H1 (cell line): ENCODE data around the gene MCF2L. TPM values are rescaled to one million over a fixed set of nuclear protein-coding genes. Genes with fewer than 3 reads are reported as not detected.

Experiments used
- CTCF ChIA-PET: fragments of 300-600 bp; sonication (Branson Sonifier 250); formaldehyde crosslinking; loops from one replicate; lab custom pipeline; 2021; ENCODE audit not compliant: partially characterized antibody; lab: Charles Lee
- POLR2A ChIA-PET: fragments of 300-600 bp; sonication (Branson Sonifier 250); formaldehyde crosslinking; loops from one replicate; lab custom pipeline; 2021; ENCODE audit warnings: inconsistent platforms; ENCODE audit not compliant: partially characterized antibody; lab: Charles Lee
- DNase-seq, 2 experiments: peaks; one replicate each; pipeline versions ENCODE4 v3.0.0 to v3.0.0-alpha.2; 2010 to 2022; ENCODE audit warnings: low spot score in 2 of 2, low read depth in 1 of 2, mixed read lengths in 1 of 2
- FAIRE-seq: peaks from 2 replicates; lab custom pipeline; 2011; peaks lifted over from hg19 to GRCh38; lab: Jason Lieb, UNC
- H2AFZ ChIP-seq: 2 replicates; pipeline ENCODE4 v1.8.1; 2012; ENCODE audit warnings: low read length, inconsistent platforms
- H2AK5ac ChIP-seq: 2 replicates; pipeline ENCODE4 v1.6.1; 2013; ENCODE audit warnings: low read depth, low read length
- H2BK120ac ChIP-seq: replicated peaks from 2 replicates; pipeline ENCODE3; 2013; ENCODE audit warnings: low read depth, low read length, inconsistent platforms
- H2BK12ac ChIP-seq: 2 replicates; pipeline ENCODE4 v1.6.1; 2013; ENCODE audit warnings: low read depth, low read length
- H2BK15ac ChIP-seq: 2 replicates; pipeline ENCODE4 v1.6.1; 2013; ENCODE audit warnings: low read length
- H2BK20ac ChIP-seq: 2 replicates; pipeline ENCODE4 v1.6.1; 2013; ENCODE audit warnings: low read length
- H2BK5ac ChIP-seq: 2 replicates; pipeline ENCODE4 v1.6.1; 2013; ENCODE audit warnings: low read depth, low read length
- H3K14ac ChIP-seq: 2 replicates; pipeline ENCODE4 v1.6.1; 2013; ENCODE audit warnings: inconsistent platforms; ENCODE audit not compliant: insufficient read length
- H3K18ac ChIP-seq: 2 replicates; pipeline ENCODE4 v1.6.1; 2013; ENCODE audit warnings: low read length; ENCODE audit errors: extremely low read depth
- H3K23ac ChIP-seq: 2 replicates; pipeline ENCODE4 v1.6.1; 2013; ENCODE audit warnings: inconsistent platforms; ENCODE audit not compliant: insufficient read length
- H3K23me2 ChIP-seq: 2 replicates; pipeline ENCODE4 v1.6.1; 2013; ENCODE audit warnings: low read depth, low read length
- H3K27ac ChIP-seq: 2 replicates; pipeline ENCODE4 v1.6.1; 2011; ENCODE audit warnings: low read depth, low read length, inconsistent platforms
- H3K27me3 ChIP-seq, 4 experiments: replicated peaks in 1 of 4; 1 replicate in 1 of 4; 2 replicates in 3 of 4; pipeline versions ENCODE4 v1.6.1 to v1.8.1; 2011 to 2013; ENCODE audit warnings: low read length in 3 of 4, mild to moderate bottlenecking in 3 of 4, inconsistent platforms in 2 of 4, mixed read lengths in 2 of 4, moderate library complexity in 1 of 4; ENCODE audit not compliant: control insufficient read depth in 3 of 4, insufficient read depth in 3 of 4; ENCODE audit errors: extremely low read depth in 1 of 4
- H3K36me3 ChIP-seq, 4 experiments: 2 replicates each; pipeline versions ENCODE4 v1.6.1 to v1.8.1; 2011 to 2013; ENCODE audit warnings: mild to moderate bottlenecking in 4 of 4, low read length in 3 of 4, moderate library complexity in 2 of 4, control low read depth in 1 of 4, inconsistent platforms in 1 of 4; ENCODE audit not compliant: insufficient read depth in 4 of 4, control insufficient read depth in 2 of 4
- H3K4ac ChIP-seq: replicated peaks from 2 replicates; pipeline ENCODE3; 2013; ENCODE audit warnings: low read length, low read depth, mixed read lengths, inconsistent platforms; ENCODE audit not compliant: insufficient read length
- H3K4me1 ChIP-seq, 4 experiments: replicated peaks in 1 of 4; 1 replicate in 1 of 4; 2 replicates in 3 of 4; pipeline versions ENCODE4 v1.6.1 to v1.8.1; 2011 to 2013; ENCODE audit warnings: low read length in 3 of 4, inconsistent platforms in 2 of 4, mixed read lengths in 1 of 4; ENCODE audit not compliant: insufficient read depth in 4 of 4, control insufficient read depth in 3 of 4
- H3K4me2 ChIP-seq, 2 experiments: 2 replicates each; pipeline versions ENCODE4 v1.6.1 to v1.8.1; 2011 to 2013; ENCODE audit warnings: low read depth in 2 of 2, low read length in 2 of 2, control low read depth in 1 of 2, inconsistent platforms in 1 of 2, mild to moderate bottlenecking in 1 of 2; ENCODE audit not compliant: insufficient read depth in 1 of 2
- H3K4me3 ChIP-seq, 4 experiments: fragments of 200-600, 300-600 bp in 1 of 4; sonication (generic), shearing (Covaris generic), sonication (Bioruptor Twin) in 1 of 4; 2 replicates each; pipeline versions ENCODE4 v1.5.1 to v1.8.1; 2011 to 2016; ENCODE audit warnings: low read length in 4 of 4, low read depth in 3 of 4, control low read depth in 2 of 4, inconsistent platforms in 2 of 4, mild to moderate bottlenecking in 2 of 4, mixed read lengths in 1 of 4, moderate library complexity in 1 of 4; ENCODE audit not compliant: insufficient read depth in 2 of 4; ENCODE audit errors: extremely low read depth in 1 of 4
- H3K56ac ChIP-seq: replicated peaks from 2 replicates; pipeline ENCODE3; 2013; ENCODE audit warnings: low read depth, mild to moderate bottlenecking, mixed read lengths, low read length, inconsistent platforms; ENCODE audit not compliant: insufficient read length
- H3K79me1 ChIP-seq: 2 replicates; pipeline ENCODE4 v1.6.1; 2013; ENCODE audit warnings: low read depth, low read length, control low read depth
- H3K79me2 ChIP-seq, 2 experiments: 2 replicates each; pipeline versions ENCODE4 v1.6.1 to v1.8.1; 2012 to 2013; ENCODE audit warnings: low read length in 2 of 2, mild to moderate bottlenecking in 2 of 2, inconsistent platforms in 1 of 2; ENCODE audit not compliant: insufficient read depth in 2 of 2, control insufficient read depth in 1 of 2
- H3K9ac ChIP-seq, 4 experiments: replicated peaks in 1 of 4; 1 replicate in 1 of 4; 2 replicates in 3 of 4; pipeline versions ENCODE4 v1.6.1 to v1.8.1; 2011 to 2013; ENCODE audit warnings: low read depth in 3 of 4, low read length in 3 of 4, control low read depth in 2 of 4, mild to moderate bottlenecking in 2 of 4, moderate library complexity in 2 of 4, inconsistent platforms in 1 of 4; ENCODE audit errors: extremely low read depth in 1 of 4
- H3K9me3 ChIP-seq, 2 experiments: 2 replicates each; pipeline versions ENCODE4 v1.6.1 to v1.8.1; 2012 to 2013; ENCODE audit warnings: mild to moderate bottlenecking in 2 of 2, moderate library complexity in 2 of 2, control low read depth in 1 of 2, inconsistent platforms in 1 of 2, low read depth in 1 of 2, low read length in 1 of 2, mixed read lengths in 1 of 2; ENCODE audit not compliant: insufficient read depth in 2 of 2
- H4K20me1 ChIP-seq, 2 experiments: replicated peaks in 1 of 2; 2 replicates each; pipeline versions ENCODE3 to v1.8.1; 2011 to 2013; ENCODE audit warnings: inconsistent platforms in 2 of 2, low read length in 2 of 2, mild to moderate bottlenecking in 1 of 2; ENCODE audit not compliant: insufficient read depth in 2 of 2, control insufficient read depth in 1 of 2
- H4K5ac ChIP-seq: 2 replicates; pipeline ENCODE4 v1.6.1; 2013; ENCODE audit warnings: low read length, low read depth, mixed read lengths, inconsistent platforms; ENCODE audit not compliant: insufficient read length
- H4K8ac ChIP-seq: 2 replicates; pipeline ENCODE4 v1.8.0; 2013; ENCODE audit warnings: mild to moderate bottlenecking, moderate library complexity, low read length, inconsistent platforms; ENCODE audit not compliant: insufficient read depth; ENCODE audit errors: extremely low read depth
- H4K91ac ChIP-seq: replicated peaks from 2 replicates; pipeline ENCODE3; 2013; ENCODE audit warnings: low read length, mixed read lengths, inconsistent platforms; ENCODE audit not compliant: insufficient read length
- CTCF ChIP-seq, 3 experiments: IDR thresholded peaks; 1 replicate in 2 of 3; 2 replicates in 1 of 3; pipeline versions ENCODE4 v1.5.1 to v1.6.1; 2011; ENCODE audit warnings: low read length in 3 of 3, mild to moderate bottlenecking in 3 of 3, inconsistent platforms in 2 of 3, low read depth in 1 of 3, moderate library complexity in 1 of 3; ENCODE audit not compliant: insufficient read depth in 1 of 3; ENCODE audit errors: control extremely low read depth in 1 of 3
- KDM4A ChIP-seq: IDR thresholded peaks from one replicate; pipeline ENCODE4 v1.7.1; 2012; ENCODE audit warnings: low read depth, mild to moderate bottlenecking, moderate library complexity, low read length, inconsistent platforms; ENCODE audit not compliant: severe bottlenecking
- NANOG ChIP-seq: IDR thresholded peaks from 2 replicates; pipeline ENCODE4 v1.6.1; 2011; ENCODE audit warnings: low read length, low read depth, mild to moderate bottlenecking, inconsistent platforms; ENCODE audit not compliant: insufficient read depth, poor library complexity, severe bottlenecking
- SIN3A ChIP-seq, 2 experiments: IDR thresholded peaks in 1 of 2; conservative IDR thresholded peaks in 1 of 2; 2 replicates each; pipeline ENCODE4 v1.6.1; 2011 to 2012; ENCODE audit warnings: low read length in 2 of 2, improper control_type of control experiment in 1 of 2, low read depth in 1 of 2, mild to moderate bottlenecking in 1 of 2
- SIRT6 ChIP-seq: IDR thresholded peaks from one replicate; pipeline ENCODE4 v1.7.1; 2012; ENCODE audit warnings: low read length, inconsistent platforms
- TCF12 ChIP-seq: IDR thresholded peaks from 2 replicates; pipeline ENCODE4 v1.6.1; 2011; ENCODE audit warnings: low read depth, mild to moderate bottlenecking, low read length
- WGBS, 2 experiments: shearing (Covaris generic) in 1 of 2; methylation state at CpG; one replicate each; pipeline versions ENCODE4 v1.1.6 to v1.1.7; 2013 to 2015; ENCODE audit warnings: low lambda C conversion rate in 2 of 2, mixed read lengths in 2 of 2, inconsistent platforms in 1 of 2, low coverage in 1 of 2, missing lambda C conversion rate in 1 of 2; ENCODE audit not compliant: insufficient replicate concordance in 2 of 2, insufficient coverage in 1 of 2, insufficient read length in 1 of 2; ENCODE audit errors: extremely low coverage in 1 of 2, missing lambda C conversion rate in 1 of 2; 5-methylcytosine and 5-hydroxymethylcytosine counted together
- polyA plus RNA-seq, 7 experiments: library from polyadenylated mRNA; depleted of rRNA in 3 of 7; stranded (reverse) in 5 of 7; unstranded in 2 of 7; fragments of >200 nt in 5 of 7; fragments of 200-250 nt in 2 of 7; gene quantifications; 1 replicate in 5 of 7; 2 replicates in 1 of 7; 4 replicates in 1 of 7; pipeline versions ENCODE4 v1.2.1 to v1.2.3, GENCODE V29; 2011 to 2013; ENCODE audit warnings: missing spikeins in 2 of 7, mixed read lengths in 2 of 7
- total RNA-seq: library from RNA; stranded (reverse); fragmentation: NEBNext Ultra II Directional; extraction: Animal tissue kit (Norgen Biotek cat#: 25700); gene quantifications from 2 replicates; pipeline ENCODE4 v1.2.1, GENCODE V29; 2021
- TF ChIP-seq, protein P1 (sequence below): IDR thresholded peaks from 2 replicates; pipeline ENCODE4 v1.6.1; 2012; ENCODE audit warnings: inconsistent platforms

The MCF2L gene
- total and polyA plus RNA-seq, 2 of the 8 experiments (the other 6 are each of a cell fraction or from before 2014, with no cell fraction given): 10.1 to 24.4 TPM

DNA sequence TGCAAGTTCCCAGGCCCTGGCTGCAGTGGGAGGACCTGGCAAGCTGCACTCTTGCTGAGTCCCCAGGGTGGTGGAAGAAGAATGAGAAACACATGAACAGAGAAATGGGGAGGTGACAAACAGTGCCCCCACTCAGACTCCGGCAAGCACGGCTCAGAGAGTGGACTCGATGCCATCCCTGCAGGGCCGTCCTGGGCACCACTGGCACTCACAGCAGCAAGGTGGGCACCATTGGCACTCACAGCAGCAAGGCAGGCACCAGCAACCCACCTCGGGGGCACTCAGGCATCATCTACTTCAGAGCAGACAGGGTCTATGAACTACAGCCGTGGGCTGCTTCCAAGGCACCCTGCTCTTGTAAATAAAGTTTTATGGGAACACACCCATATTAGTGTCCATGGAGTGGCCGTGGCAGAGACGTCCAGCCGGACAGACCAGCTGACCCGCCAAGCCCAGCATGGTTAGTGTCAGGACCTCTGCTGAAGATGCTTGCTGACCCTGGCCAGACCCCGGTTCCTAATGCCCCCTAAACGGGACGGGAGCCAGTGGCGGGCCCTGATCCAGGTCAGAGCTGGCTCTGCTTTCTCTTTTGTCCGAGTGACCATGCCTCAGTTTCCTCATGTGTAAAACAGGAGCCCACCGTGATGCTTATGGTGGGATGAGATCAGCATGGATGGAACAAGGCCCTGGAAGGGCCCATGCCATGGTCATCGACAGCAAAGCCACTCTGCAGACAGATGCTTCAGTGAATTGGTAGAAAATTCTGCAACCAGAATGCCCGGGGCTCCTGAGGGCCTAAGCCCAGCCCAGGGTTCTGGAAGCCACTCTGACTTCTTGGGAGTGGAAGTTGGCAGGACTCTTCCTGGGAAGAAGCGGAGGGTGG, 151.5 kb downstream of the MCF2L start:
- H3K18ac ChIP-seq: no peak overlapping the region
- peak overlapping the region in 1 of 4 experiments; percentile 4; a peak in 1 of 7 replicates for H3K9ac ChIP-seq
- WGBS, 2 experiments: 90% methylated on average over 19 of the region's 19 CpGs; no CpG with 5 or more reads in 1 of the 2 experiments
- H4K5ac ChIP-seq: no peak overlapping the region
- H3K79me2 ChIP-seq: no peaks in the 10 kb centered on the region
- peaks cover 0 to 10% (median 8%) of the 10 kb centered on the region in 4 experiments; a peak in 5 of 7 replicates for H3K4me1 ChIP-seq
- POLR2A ChIA-PET: interaction anchor here (1.0 kb wide), 1 partner anchor 11 kb away, joined by 4 read pairs; no protein-coding TSS in a partner anchor
- H3K23ac ChIP-seq: no peak overlapping the region
- H2BK5ac ChIP-seq: no peak overlapping the region
- no peak overlapping the region for H3K56ac ChIP-seq
- no peak overlapping the region for H4K91ac ChIP-seq
- no peak overlapping the region for H2BK12ac ChIP-seq
- no peak overlapping the region for H2AFZ ChIP-seq
- DNase-seq (no peak), FAIRE-seq (no peak)
- H3K36me3 ChIP-seq: no peaks in the 10 kb centered on the region; a peak in 1 of 8 replicates
- H3K4me2 ChIP-seq: no peak overlapping the region
- H3K4ac ChIP-seq: no peak overlapping the region
- no peaks in the 10 kb centered on the region; a peak in 2 of 7 replicates for H3K27me3 ChIP-seq
- no peak overlapping the region for H4K8ac ChIP-seq
- no peak overlapping the region for H3K14ac ChIP-seq
- no peaks in the 10 kb centered on the region for H3K23me2 ChIP-seq
- H3K4me3 ChIP-seq: no peak overlapping the region
- CTCF ChIA-PET: interaction anchor here (0.7 kb wide), 1 partner anchor 213 kb away, joined by 3 read pairs; no protein-coding TSS in a partner anchor
- no peak overlapping the region for H3K27ac ChIP-seq
- no peak overlapping the region for H2BK120ac ChIP-seq
- H3K79me1 ChIP-seq: no peaks in the 10 kb centered on the region
- H2AK5ac ChIP-seq: 0 out of 2 replicates have a peak overlapping the region, but pooled peaks have one; percentile 24
- H3K9me3 ChIP-seq: no peaks in the 10 kb centered on the region
- H2BK15ac ChIP-seq: no peak overlapping the region
- peaks cover 0 to 4% of the 10 kb centered on the region in 2 experiments for H4K20me1 ChIP-seq
- no peak overlapping the region for H2BK20ac ChIP-seq
- TF ChIP-seq TCF12 (no peak), CTCF (IDR thresholded peaks at IDR 0.05; ENCODE audit: control extremely low read depth in 1 of 3, insufficient read depth in 1 of 3, low read depth in 1 of 3, low read length in 3 of 3) (no peak), SIN3A (conservative IDR thresholded peaks at IDR 0.05 in 1 of 2, IDR thresholded peaks at IDR 0.05 in 1 of 2; ENCODE audit: low read depth in 1 of 2, low read length in 2 of 2) (no peak), KDM4A (no peak), SIRT6 (no peak), NANOG (no peak)
- TF ChIP-seq, protein P1, sequence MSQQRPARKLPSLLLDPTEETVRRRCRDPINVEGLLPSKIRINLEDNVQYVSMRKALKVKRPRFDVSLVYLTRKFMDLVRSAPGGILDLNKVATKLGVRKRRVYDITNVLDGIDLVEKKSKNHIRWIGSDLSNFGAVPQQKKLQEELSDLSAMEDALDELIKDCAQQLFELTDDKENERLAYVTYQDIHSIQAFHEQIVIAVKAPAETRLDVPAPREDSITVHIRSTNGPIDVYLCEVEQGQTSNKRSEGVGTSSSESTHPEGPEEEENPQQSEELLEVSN: no peak
